GM21619 (cell line): ENCODE results near the gene UBE2R2.
A peak's percentile ranks its signal among the peaks of the same experiment; 100 is the strongest.
"Not testable (repeated sequence)": the region's sequence is repeated elsewhere in the genome, so short reads cannot be mapped to it uniquely, and the experiment has no call there.

ENCODE experiments used
- ATAC-seq: cut with Tn5 transposase; IDR thresholded peaks from one replicate; pipeline ENCODE4 v1.9.1; 2021; ENCODE audit not compliant: unreplicated experiment

UBE2R2 gene

GRCh38 chr9:33798545-33798944, 18.4 kb upstream of the UBE2R2 start:
- no peak for ATAC-seq

DNA sequence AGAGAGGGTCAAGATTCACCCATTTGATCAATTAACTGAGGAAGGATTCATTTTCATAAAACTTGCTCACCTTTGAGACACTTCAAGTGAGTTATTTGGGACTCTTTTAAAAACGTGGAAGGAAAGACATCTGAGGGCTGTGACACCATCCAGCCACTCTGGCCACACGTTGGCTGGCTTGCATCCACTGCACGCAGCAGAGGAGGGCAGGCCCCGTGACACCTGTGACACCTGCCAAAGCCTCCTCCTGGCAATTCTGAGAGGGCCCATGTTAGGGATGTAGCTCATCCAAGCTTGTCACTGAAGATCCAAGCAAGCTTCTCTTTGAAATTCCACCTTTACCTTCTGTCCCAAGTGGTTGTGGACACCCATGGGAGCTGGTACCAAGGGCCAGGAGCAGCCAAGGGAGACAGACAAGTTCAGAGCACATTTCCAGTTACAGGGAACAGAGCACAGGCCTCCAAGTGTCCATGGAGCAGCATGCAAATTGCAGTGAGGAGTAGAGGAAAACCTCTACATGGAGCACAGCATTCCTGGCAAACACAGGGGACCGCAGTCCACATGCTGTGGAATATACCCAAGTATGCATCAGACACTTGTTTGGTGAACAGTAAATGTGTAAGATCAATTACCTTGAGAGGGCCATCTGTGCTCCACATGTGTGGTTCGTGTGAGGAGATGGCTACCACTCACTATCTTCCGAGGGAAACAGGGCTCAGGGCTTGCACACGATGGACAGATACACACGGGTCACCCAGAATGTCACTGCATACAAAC, 16.8 kb upstream of the UBE2R2 start:
- no peak for ATAC-seq

GRCh38 chr9:33800886-33801285, 16.1 kb upstream of the UBE2R2 start:
- no peak for ATAC-seq

DNA sequence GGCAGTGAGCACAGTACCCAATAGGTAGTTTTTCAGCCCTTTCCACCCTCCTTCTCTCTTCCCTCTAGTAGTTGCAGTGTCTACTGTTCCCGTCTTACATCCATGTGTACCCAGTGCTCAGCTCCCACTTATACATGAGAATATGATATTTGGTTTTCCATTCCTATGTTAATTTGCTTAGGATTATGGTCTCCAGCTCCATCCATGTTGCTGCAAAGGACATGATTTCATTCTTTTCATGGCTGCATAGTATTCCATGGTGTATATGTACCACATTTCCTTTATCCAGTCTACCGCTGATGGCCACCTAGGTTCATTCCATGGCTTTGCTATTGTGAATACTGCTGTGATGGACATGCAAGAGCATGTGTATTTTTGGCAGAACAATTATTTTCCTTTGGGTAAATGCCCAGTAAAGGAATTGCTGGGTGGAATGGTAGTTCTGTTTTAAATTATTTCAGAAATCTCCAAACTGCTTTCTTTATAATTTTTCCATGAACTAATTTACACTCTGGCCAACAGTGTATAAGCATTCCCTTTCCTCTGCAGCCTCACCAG, 14.9 kb upstream of the UBE2R2 start:
- ATAC-seq = not testable (repeated sequence)

DNA sequence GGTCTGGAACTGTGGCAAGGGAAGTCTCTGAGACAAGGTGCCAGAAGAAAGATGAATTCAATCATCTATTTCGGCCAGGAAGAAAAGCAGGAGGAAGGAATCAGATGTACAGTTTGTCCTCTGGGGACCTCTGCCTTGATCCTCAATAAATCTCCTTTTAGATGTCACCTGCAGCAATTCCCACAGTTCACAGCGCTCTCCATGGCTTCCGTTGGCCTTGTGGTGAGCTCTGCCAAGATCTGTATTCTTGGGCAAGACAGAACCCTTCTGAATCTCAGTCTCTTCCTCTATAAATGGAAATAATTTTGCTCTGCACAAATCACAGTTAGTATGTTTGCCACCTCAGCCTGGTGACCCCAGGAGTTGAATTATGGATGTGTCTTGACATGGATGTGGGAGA, 12.8 kb upstream of the UBE2R2 start:
- ATAC-seq = not testable (repeated sequence)

DNA sequence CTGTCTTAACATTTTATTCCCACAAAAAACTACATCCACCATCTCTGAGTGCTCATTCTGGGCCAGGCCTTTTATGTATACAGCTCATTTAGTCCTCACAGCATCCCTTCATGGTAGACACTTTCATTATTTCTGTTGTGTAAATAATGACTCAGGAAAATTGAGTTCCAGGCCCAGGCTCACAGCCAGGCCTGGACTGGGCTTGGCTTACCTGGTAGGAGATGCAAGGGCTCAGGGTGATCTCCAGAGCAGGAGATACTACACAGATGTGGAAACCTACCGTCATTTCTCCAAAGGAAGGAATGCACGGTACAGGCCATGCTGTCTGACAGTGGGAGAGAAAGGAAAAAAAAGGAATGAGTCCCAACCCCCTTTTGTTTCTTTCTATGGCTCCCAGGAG, 9.8 kb upstream of the UBE2R2 start:
- ATAC-seq = not testable (repeated sequence)

DNA sequence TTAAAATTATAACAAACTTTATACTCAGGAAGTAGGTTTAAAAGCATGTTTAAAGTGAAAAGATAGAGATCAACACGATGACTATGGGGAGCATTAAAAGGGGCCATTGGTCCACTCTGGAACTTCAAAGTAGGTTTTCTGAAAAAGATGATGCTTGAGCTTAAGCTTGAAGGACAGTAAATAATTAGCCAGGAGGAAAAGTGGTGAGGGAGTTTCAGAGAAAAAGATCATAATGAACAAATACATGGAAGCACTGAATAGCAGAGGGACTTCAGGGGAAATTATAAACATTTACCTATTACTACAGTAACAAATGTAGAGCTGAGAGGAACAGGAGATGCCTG, 8.0 kb upstream of the UBE2R2 start:
- ATAC-seq = not testable (repeated sequence)

DNA sequence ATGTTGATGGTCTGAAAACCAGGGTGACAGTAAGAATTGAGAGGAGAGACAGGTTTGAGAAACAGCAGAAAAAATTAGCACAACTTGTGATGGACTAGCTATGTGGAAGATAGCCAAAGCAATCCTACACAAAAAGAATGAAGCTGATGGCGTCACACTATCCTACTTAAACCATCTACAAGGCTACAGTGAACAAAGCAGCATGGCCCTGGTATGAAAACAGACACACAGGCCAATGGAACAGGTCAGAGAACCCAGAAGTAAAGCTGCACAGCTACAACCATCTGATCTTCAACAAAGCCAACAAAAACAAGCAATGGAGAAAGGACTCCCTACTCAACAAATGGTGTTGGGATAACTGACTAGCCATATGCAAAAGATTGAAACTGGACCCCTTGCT, 7.5 kb upstream of the UBE2R2 start:
- ATAC-seq = no peak

DNA sequence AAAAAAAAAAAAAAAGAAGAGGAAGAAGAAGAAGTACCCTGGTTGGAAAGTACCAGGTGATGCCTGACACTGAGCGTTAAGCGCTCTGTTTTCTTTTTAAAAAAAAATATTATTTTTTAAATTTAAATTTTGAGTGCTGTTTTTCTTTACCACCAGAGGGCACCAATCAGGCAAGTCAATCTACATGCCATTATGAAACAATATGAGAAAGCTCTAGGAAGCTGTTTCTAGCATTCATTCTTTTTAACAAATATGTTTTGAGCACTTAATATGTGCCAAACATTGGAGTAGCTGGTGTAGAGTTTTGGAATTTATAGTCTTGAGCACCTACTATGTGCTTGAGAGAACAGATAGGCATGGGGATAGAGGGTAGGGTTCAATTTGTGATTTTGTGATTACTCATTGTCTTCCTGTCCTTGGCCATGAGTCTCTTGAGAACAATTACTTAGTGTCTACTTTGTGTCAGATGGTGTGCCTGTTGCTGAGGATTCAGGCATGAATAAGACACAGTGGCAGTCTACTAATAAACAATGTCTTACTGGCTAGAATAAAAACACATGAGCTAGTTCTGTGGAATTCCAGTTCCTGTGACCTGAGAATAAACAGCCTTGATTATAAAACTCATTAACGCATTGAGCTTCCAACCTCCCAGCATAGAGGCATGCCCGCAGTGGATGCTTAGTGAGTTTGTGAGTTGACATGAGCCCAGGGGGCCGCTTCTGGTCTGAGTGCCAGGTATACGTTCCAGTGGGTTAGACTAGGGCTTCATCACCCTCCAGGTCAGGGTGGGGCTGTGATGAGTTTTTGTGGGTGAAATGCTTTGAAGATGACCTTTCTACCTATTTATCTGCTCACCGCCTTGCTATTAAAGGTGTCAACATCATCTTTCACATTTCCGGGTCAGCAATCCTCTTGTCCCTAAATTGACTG, 3.0 kb upstream of the UBE2R2 start:
- no peak for ATAC-seq

- ATAC-seq = no peak
Observed at GRCh38 chr9:33815781-33816180, 1.2 kb upstream of the UBE2R2 start.

GRCh38 chr9:33817327-33818166, 587 bp downstream of the UBE2R2 start:
- peak; percentile 11 for ATAC-seq

DNA sequence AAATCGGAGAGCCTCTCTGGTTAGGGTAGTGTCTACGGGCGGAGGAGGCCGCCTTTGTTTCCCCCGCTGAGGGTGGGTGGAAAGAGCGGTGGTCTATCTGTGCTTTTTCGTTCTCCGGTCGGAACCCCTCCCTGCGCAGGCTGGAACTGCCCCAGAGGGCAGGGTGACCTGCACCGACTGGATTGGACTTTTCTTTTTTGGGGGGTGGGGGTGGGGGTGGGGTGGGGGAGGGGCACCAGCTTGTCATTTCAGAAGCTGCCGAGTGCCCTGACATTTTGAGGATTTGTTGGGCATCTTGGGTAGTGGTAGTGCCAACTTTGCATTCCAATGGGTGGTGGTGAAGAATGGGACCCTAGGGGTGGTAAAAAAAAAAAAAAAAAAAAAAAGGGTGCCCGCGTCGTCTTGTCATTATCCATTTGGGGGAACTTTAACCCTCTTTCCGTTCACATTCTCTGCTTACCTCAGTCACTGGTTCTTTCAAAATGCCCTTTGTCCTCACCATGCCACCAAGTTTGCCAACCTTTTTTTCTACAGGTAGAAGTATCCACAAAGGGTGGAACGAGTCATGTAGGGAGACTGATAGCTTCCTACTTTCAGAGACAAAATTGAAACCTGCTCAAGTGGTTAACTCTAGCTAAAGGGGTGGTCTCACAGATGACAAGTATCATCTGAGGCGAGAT, 1.3 kb downstream of the UBE2R2 start:
- no peak for ATAC-seq

DNA sequence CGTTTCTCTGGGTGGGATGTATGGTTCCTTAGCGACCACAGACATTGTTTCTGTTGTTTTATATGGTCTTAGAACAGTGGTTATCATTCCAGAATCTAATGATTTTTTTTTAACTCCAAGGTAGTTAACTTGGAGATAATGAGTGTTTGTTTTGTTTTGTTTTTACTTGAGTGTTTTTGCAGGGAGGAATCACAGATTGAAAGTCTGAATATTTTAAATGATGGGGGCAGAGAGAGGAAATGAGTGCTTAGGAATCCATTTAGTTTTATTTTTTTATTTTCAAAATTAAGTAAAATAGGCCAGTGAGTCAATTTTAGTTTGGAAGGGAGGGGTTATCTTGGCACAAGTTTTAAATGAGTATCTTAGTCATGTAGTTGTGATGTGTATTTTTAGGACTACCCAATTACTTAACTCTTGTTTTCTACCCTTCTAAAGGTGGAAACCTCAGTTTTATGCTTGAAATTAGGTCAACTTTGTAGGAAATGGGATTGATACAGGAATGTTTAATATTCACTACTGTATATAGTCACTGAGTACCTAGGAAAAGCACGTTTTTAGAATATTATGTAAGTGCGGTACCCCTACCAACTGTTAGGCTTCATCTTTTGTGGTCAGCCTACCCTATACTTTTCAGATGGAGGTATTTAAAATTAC, 2.0 kb downstream of the UBE2R2 start:
- ATAC-seq = no peak

DNA sequence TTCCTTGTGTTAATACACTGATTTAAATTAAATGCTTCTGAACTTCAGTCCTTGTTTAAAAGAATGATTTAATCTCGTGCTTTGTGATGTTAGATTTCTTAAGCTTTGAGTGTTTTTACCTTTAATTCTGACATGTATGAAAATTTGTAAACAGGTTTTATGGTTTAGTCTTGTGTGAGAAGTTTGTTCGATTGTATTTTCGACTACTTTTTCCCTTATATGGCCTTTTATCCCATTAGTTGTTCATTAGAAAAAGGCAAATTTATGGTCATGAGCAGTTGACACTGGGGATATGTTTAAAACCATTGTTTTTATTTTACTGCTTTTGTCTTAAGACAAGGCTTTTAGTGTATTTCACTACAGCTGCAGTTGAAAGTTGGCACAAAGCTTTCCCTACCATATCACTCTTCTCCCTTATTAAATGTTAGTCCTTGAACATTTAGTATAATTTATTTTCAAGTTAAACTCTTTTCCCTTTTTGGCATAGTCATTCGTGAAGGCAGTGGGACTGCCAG, 3.3 kb downstream of the UBE2R2 start:
- ATAC-seq = no peak

- ATAC-seq = no peak
Observed at GRCh38 chr9:33823801-33824200, 6.8 kb downstream of the UBE2R2 start.

DNA sequence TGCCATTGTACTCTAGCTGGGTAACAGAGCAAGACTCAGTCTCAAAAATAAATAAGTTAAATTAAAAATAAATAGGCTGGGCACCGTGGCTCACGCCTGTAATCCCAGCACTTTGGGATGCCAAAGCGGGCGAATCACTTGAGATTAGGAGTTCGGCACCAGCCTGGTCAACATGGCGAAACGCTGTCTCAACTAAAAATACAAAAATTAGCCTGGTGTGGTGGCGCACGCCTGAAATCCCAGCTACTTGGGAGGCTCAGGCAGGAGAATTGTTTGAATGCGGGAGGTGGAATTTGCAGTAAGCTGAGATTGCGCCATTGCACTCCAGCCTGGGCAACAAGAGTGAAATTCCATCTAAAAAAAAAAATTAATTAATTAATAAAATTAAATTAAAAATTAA, 10.3 kb downstream of the UBE2R2 start:
- ATAC-seq = not testable (repeated sequence)

- ATAC-seq = not testable (repeated sequence)
Observed at GRCh38 chr9:33829641-33830230, 12.8 kb downstream of the UBE2R2 start.

GRCh38 chr9:33835625-33836260, 18.8 kb downstream of the UBE2R2 start:
- ATAC-seq = no peak

DNA sequence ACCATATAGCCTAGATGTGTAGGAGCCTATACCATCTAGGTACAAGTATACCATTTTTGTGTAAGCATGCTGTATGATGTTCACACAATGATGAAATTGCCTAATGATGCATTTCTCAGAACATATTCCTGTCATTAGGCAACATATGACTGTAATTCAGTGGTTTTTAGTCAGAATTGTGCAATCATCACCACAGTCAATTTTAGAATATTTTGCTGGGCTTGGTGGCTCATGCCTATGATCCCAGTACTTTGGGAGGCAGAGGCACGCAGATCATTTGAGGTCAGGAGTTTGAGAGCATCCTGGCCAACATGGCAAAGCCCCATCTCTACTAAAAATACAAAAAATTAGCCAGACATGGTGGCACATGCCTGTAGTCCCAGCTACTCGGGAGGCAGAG, 19.3 kb downstream of the UBE2R2 start:
- not testable (repeated sequence) for ATAC-seq
